K562 (cell line): ENCODE results near the gene FAF2. TPM values are rescaled to one million over a fixed set of nuclear protein-coding genes. Genes with fewer than 3 reads are reported as not detected.

Source experiments
- ARID2 ChIP-seq: fragments of 450-650 bp; IDR thresholded peaks from 2 replicates; pipeline ENCODE4 v1.6.1; 2017; ENCODE audit warnings: antibody characterized with exemption, mild to moderate bottlenecking
- CLOCK ChIP-seq: fragments of 250-450 bp; sonication (Bioruptor Pico); IDR thresholded peaks from 2 replicates; pipeline ENCODE4 v1.4.0; 2020; ENCODE audit warnings: mild to moderate bottlenecking, moderate library complexity, borderline replicate concordance
- ETS2 ChIP-seq: IDR thresholded peaks from 2 replicates; pipeline ENCODE4 v1.6.1; 2016; ENCODE audit warnings: borderline replicate concordance, missing genetic modification characterization, mild to moderate bottlenecking, moderate library complexity, missing compliant biosample characterization; ENCODE audit not compliant: poor library complexity, severe bottlenecking
- FOXK1 ChIP-seq: sonication (generic); formaldehyde crosslinking; IDR thresholded peaks from 2 replicates; pipeline ENCODE4 v1.8.0; 2022; ENCODE audit warnings: missing genetic modification reagents, mild to moderate bottlenecking, borderline replicate concordance
- HNRNPLL ChIP-seq: fragments of 200-400 bp; formaldehyde crosslinking; IDR thresholded peaks from 2 replicates; pipeline ENCODE4 v1.6.1; 2017; ENCODE audit warnings: low read length, low read depth, mild to moderate bottlenecking; ENCODE audit not compliant: poor library complexity, severe bottlenecking
- LCOR ChIP-seq: sonication (generic); formaldehyde crosslinking; IDR thresholded peaks from 2 replicates; pipeline ENCODE4 v1.8.0; 2022; ENCODE audit warnings: mild to moderate bottlenecking, missing genetic modification reagents
- PHF8 ChIP-seq: fragments of 200-600 bp; sonication (generic); IDR thresholded peaks from 2 replicates; pipeline ENCODE4 v1.6.1; 2012; ENCODE audit warnings: mixed run types, mild to moderate bottlenecking, inconsistent platforms, low read length, moderate library complexity, borderline replicate concordance
- POLR2AphosphoS2 ChIP-seq: IDR thresholded peaks from 2 replicates; pipeline ENCODE4 v1.6.1; 2012; ENCODE audit warnings: low read length, improper control_type of control experiment
- POLR3G ChIP-seq: IDR thresholded peaks from 2 replicates; pipeline ENCODE4 v1.6.1; 2011; ENCODE audit not compliant: insufficient read length, insufficient replicate concordance; ENCODE audit errors: extremely low read depth
- PURB ChIP-seq: sonication (generic); formaldehyde crosslinking; IDR thresholded peaks from 2 replicates; pipeline ENCODE4 v1.9.0; 2021; ENCODE audit warnings: low read depth, mild to moderate bottlenecking, missing genetic modification reagents
- SRSF9 ChIP-seq: fragments of 200-400 bp; formaldehyde crosslinking; IDR thresholded peaks from 2 replicates; pipeline ENCODE4 v1.6.1; 2017; ENCODE audit warnings: low read depth, low read length, borderline replicate concordance
- U2AF2 ChIP-seq: fragments of 200-400 bp; formaldehyde crosslinking; optimal IDR thresholded peaks from 2 replicates; pipeline ENCODE3; 2017; ENCODE audit warnings: low read depth, mild to moderate bottlenecking, low read length
- XRCC3 ChIP-seq: fragments of 450-650 bp; IDR thresholded peaks from 2 replicates; pipeline ENCODE4 v1.6.1; 2017; ENCODE audit warnings: mild to moderate bottlenecking, moderate library complexity
- YY1 ChIP-seq, 3 experiments: IDR thresholded peaks; 2 replicates each; pipeline ENCODE4 v1.6.1; 2011; ENCODE audit warnings: low read length in 2 of 3, mild to moderate bottlenecking in 2 of 3, moderate library complexity in 2 of 3, borderline replicate concordance in 1 of 3, control low read depth in 1 of 3, low read depth in 1 of 3; ENCODE audit not compliant: insufficient read depth in 3 of 3, insufficient replicate concordance in 2 of 3, control insufficient read depth in 1 of 3, insufficient read length in 1 of 3; ENCODE audit errors: extremely low read depth in 1 of 3
- polyA plus RNA-seq, 8 experiments: library from polyadenylated mRNA; depleted of rRNA in 4 of 8; stranded (reverse) in 5 of 8; unstranded in 3 of 8; fragments of >200 nt; fragmentation: Nextera tagmentation in 2 of 8; fragmentation: Illumina TruSeq in 1 of 8; extraction: Ambion mirVana in 2 of 8; extraction: Trizol in 1 of 8; gene quantifications; 2 replicates each; pipeline versions ENCODE4 v1.2.1 to v1.2.3, GENCODE V29; 2011 to 2014; ENCODE audit warnings: inconsistent platforms in 1 of 8, missing spikeins in 1 of 8
- total RNA-seq, 7 experiments: library from RNA; depleted of rRNA in 6 of 7; stranded (reverse); fragments of >200 nt in 6 of 7; fragmentation: Illumina TruSeq in 2 of 7; extraction: Trizol in 2 of 7; gene quantifications; 2 replicates each; pipeline versions ENCODE4 v1.2.1 to v1.2.3, GENCODE V29; 2011 to 2021; ENCODE audit warnings: low replicate concordance in 1 of 7
- TF ChIP-seq, protein P1 (sequence below): sonication (generic); formaldehyde crosslinking; IDR thresholded peaks from 2 replicates; pipeline ENCODE4 v1.8.0; 2022; ENCODE audit warnings: mild to moderate bottlenecking, missing genetic modification reagents
- TF ChIP-seq, protein P2 (sequence below): sonication (generic); formaldehyde crosslinking; IDR thresholded peaks from 2 replicates; pipeline ENCODE4 v1.8.0; 2022; ENCODE audit warnings: mild to moderate bottlenecking, missing genetic modification reagents
- TF ChIP-seq, protein P3 (sequence below): sonication (generic); formaldehyde crosslinking; IDR thresholded peaks from 2 replicates; pipeline ENCODE4 v1.8.1; 2023; ENCODE audit warnings: mild to moderate bottlenecking, missing genetic modification reagents, moderate library complexity

The FAF2 gene
- total and polyA plus RNA-seq, 9 of the 15 experiments (the other 6 are each of a cell fraction or from before 2014, with no cell fraction given), result 25.0 to 44.6 (median 36.1) TPM

DNA sequence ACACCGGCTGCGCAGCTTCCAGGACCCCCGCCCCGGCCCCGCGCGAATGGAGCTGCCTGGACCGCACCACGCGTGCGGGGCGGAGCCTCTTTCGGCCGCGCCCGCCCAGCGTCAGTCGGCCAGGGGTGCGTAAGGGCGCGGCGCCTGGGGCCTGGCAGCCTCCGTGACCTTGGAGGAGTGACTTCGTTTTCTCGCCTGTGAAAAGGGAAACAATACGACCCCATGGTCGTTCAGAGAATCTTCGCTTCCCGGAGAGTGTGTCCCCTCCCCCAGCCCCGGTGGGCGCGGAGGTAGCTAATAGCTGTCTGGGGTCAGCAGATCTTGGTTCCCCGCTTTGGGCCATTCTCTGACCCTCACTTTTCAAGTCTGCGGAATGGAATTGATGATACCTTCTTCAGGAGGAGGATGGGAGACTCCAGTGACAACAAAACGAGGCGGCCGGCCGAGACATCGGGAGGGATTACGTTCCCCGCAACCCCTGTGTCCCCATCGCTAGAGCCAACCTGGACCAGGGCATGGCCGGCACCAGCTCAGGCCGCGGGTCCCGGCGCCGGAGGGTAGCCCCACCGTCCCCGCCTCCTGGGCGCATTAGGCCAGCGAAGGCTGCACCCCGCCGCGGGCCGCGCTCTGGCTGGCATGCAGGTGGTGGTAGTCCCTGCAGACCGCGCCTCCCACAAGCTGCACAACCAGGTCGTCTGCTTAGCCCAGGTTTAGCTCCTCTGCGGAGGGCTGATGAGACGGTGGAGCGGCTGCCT is 95.4 kb downstream of the FAF2 start (continued):
- TF ChIP-seq, protein P1, sequence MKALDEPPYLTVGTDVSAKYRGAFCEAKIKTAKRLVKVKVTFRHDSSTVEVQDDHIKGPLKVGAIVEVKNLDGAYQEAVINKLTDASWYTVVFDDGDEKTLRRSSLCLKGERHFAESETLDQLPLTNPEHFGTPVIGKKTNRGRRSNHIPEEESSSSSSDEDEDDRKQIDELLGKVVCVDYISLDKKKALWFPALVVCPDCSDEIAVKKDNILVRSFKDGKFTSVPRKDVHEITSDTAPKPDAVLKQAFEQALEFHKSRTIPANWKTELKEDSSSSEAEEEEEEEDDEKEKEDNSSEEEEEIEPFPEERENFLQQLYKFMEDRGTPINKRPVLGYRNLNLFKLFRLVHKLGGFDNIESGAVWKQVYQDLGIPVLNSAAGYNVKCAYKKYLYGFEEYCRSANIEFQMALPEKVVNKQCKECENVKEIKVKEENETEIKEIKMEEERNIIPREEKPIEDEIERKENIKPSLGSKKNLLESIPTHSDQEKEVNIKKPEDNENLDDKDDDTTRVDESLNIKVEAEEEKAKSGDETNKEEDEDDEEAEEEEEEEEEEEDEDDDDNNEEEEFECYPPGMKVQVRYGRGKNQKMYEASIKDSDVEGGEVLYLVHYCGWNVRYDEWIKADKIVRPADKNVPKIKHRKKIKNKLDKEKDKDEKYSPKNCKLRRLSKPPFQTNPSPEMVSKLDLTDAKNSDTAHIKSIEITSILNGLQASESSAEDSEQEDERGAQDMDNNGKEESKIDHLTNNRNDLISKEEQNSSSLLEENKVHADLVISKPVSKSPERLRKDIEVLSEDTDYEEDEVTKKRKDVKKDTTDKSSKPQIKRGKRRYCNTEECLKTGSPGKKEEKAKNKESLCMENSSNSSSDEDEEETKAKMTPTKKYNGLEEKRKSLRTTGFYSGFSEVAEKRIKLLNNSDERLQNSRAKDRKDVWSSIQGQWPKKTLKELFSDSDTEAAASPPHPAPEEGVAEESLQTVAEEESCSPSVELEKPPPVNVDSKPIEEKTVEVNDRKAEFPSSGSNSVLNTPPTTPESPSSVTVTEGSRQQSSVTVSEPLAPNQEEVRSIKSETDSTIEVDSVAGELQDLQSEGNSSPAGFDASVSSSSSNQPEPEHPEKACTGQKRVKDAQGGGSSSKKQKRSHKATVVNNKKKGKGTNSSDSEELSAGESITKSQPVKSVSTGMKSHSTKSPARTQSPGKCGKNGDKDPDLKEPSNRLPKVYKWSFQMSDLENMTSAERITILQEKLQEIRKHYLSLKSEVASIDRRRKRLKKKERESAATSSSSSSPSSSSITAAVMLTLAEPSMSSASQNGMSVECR, result no peak
- peak in 2 of 3 experiments; percentile 26 to 52 for TF ChIP-seq YY1 (IDR thresholded peaks at IDR 0.05; ENCODE audit: borderline replicate concordance in 1 of 3, control insufficient read depth in 1 of 3, extremely low read depth in 1 of 3, insufficient read depth in 3 of 3, insufficient read length in 1 of 3, insufficient replicate concordance in 2 of 3, low read depth in 1 of 3, low read length in 2 of 3)
- TF ChIP-seq, protein P2, sequence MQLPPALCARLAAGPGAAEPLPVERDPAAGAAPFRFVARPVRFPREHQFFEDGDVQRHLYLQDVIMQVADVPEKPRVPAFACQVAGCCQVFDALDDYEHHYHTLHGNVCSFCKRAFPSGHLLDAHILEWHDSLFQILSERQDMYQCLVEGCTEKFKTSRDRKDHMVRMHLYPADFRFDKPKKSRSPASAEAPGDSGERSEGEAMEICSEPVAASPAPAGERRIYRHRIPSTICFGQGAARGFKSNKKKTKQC, result no peak; the same call in 1 of the 2 replicates
- TF ChIP-seq, protein P3, sequence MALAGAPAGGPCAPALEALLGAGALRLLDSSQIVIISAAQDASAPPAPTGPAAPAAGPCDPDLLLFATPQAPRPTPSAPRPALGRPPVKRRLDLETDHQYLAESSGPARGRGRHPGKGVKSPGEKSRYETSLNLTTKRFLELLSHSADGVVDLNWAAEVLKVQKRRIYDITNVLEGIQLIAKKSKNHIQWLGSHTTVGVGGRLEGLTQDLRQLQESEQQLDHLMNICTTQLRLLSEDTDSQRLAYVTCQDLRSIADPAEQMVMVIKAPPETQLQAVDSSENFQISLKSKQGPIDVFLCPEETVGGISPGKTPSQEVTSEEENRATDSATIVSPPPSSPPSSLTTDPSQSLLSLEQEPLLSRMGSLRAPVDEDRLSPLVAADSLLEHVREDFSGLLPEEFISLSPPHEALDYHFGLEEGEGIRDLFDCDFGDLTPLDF (CRISPR knock-in tag), result peak; percentile 67; the same call in 1 of the 2 replicates
- no peak for TF ChIP-seq XRCC3
- TF ChIP-seq HNRNPLL, result no peak
- no peak for TF ChIP-seq FOXK1 (CRISPR knock-in tag)
- no peak for TF ChIP-seq ARID2
- TF ChIP-seq SRSF9, result no peak
- TF ChIP-seq PURB (CRISPR knock-in tag), result no peak
- no peak for TF ChIP-seq ETS2 (tag)
- TF ChIP-seq POLR2AphosphoS2, result no peak
- TF ChIP-seq U2AF2, result no peak
- no peak for TF ChIP-seq CLOCK (CRISPR knock-in tag)
- no peak for TF ChIP-seq LCOR (CRISPR knock-in tag)
- no peak for TF ChIP-seq POLR3G
- peak; percentile 64; the same call in 1 of the 2 replicates for TF ChIP-seq PHF8
